T-helper 22 cell (primary cell): ENCODE data around the gene RHO.
A peak's percentile ranks its signal among the peaks of the same experiment; 100 is the strongest.
"Not testable (repeated sequence)": the region's sequence is repeated elsewhere in the genome, so short reads cannot be mapped to it uniquely, and the experiment has no call there.

Experiments used
- DNase-seq: peaks from one replicate; pipeline ENCODE4 v3.0.0-alpha.2; 2020; ENCODE audit warnings: low read depth

Gene RHO

DNA sequence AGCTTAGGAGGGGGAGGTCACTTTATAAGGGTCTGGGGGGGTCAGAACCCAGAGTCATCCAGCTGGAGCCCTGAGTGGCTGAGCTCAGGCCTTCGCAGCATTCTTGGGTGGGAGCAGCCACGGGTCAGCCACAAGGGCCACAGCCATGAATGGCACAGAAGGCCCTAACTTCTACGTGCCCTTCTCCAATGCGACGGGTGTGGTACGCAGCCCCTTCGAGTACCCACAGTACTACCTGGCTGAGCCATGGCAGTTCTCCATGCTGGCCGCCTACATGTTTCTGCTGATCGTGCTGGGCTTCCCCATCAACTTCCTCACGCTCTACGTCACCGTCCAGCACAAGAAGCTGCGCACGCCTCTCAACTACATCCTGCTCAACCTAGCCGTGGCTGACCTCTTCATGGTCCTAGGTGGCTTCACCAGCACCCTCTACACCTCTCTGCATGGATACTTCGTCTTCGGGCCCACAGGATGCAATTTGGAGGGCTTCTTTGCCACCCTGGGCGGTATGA is at the start of gene RHO:
Gene RHO (plus strand): TSS at position 51 of the 512 bp plus-strand sequence. CDS start 95 bp downstream, at position 146.
- no peak for DNase-seq

DNA sequence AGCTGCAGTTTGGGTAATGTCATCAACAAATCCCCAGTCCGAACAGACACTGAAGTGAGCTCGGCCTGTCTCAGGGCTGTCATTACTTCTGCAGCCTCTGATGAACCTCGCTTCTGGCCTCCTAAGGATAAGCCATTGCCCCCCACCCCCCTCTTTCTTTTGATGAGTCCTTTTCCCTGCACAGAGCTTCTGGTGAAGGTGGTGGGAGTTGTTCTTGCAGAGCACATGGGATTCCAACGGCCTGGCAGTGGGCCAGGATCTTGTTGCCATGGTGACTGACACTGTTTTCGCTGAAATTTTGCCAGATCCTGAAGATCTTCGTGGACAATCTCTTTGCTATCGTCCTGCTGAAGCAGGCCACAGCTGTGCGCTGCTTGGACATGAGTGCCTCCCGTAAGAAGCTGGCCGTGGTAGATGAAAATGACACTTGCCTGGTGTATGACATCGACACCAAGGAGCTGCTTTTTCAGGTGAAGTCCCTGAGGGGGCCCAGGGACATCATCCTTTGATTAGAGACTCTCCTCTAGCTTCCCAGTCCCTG is 47.1 kb upstream of the RHO start:
- DNase-seq, result not testable (repeated sequence)

DNA sequence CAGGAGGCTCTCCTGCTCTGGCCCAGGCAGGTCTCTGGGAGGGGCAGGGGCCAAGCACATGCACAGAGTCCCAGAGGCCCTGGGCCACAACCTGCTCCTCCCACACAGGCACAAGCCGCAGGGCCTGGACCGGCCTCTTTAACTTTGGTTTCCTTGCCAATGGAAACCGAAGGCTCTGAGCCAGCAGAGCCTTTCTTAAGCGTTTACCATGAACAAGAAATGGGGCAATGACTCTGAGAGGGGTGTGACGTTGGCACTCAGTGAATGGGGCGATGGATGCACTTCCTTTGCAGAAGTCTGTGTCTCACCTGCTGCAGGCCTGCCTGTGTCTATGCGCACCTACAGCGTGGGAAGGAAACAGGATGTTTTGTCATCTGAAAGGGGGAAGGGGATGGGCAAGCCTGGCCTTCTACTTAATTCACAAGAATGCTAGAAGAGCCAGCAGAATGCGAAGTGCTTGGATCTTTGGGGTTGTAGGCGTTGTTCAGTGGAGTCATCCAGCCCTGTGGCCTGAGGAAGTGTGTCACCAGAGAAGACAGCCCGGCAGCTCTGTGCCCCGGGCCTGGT is 46.6 kb upstream of the RHO start:
- DNase-seq, result peak; percentile 23

DNA sequence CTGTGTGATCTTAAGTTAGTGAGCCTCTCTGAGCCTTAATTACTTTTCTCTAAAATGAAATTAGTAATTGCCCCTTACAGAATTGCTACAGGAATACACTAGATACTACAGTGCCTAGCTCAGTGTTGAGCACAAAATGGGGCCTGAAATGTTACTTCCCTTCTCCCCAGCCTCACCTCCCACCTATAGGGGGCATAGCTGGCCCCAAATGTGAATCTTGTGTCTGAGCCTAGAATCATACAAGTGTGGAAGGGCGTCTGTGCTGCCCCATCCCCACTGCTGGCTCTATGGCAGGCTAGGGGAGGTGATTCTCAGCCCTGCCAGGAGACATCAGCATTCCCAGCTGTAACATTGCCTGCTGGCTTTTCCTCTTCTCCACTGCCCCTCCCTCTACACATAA is 45.7 kb upstream of the RHO start:
- DNase-seq, result no peak

DNA sequence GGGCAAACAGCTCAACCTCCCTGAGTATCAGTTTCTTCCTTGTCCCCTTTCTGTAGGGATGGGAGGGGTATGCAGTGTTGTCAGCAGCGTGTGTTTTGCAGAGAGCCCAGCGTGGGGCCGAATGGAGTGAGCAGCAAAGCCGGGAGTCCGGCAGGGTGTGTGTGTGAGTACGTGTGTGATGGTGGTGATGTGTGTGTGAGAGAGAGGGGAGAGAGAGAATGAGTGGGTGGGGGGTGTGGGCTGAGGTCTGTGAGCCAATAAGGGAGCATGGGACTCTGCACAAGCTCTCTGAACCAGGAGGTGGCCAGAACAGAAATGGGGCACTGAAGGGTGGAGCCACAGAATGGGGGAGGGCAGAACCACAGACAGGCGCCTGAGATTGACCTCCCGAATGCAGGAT is 44.6 kb upstream of the RHO start:
- no peak for DNase-seq

DNA sequence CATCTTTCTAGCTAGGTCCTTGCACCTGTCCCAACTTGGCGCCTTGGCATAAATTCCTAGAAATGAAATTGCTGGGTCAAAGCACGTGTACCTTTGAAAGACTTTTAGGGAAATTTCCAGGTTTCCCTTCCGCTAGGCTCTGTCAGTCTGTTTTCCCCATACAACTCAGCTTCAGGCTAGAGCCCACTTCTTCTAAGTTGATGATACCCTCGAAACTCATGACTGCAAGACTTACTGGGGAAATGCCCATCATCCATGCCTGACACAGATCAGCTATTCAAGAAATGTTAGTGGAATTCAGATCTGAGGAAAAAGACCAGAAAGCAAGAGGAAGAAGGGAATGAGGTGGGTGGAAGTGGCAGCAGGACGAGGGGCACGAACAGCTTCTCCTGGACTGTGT is 43.3 kb upstream of the RHO start:
- DNase-seq, result not testable (repeated sequence)

DNA sequence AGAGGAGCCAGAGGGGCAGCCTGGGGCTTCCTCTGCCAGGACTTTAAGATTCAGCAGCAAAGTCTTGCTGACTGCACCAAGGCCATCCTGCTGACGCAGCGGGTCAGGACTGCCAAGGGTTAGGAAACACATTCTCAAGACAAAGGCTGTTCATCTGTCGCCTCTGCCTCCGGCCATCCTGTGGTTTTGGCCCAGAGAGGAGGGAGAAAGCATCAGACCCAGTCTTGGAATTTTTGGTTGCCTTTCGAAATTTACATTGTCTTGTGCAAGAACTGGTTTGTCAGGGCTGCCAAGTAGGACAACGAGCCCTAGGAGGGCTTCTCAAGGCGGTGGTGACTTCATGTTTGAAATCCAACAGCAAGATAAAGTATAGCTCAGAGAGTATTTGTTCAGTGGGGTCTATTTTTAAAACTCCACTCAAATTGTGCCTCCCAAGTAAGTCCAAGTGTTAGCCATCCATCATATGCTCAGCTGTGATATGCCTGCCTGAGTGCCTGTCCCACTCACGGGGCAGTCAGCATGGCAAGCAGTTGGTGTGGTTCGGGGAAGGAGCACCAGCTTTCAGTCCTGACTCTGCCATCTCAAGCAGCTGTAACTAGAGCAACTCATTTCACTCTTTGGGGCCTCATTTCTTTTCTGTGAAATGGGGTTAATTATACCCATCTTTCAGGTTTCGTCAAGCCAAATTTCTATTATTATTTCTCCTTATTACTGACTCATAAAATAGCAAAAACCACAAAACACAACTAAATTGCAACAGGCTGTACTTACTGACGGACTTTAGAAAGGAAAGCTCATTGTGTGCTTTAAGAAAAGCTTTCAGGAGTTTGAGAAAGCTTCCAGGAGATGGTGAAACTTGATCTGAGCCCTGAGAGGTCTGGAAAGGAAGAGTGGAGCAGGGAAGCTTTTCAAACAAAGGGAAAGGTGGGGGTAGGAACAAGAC is 42.4 kb upstream of the RHO start:
- no peak for DNase-seq

DNA sequence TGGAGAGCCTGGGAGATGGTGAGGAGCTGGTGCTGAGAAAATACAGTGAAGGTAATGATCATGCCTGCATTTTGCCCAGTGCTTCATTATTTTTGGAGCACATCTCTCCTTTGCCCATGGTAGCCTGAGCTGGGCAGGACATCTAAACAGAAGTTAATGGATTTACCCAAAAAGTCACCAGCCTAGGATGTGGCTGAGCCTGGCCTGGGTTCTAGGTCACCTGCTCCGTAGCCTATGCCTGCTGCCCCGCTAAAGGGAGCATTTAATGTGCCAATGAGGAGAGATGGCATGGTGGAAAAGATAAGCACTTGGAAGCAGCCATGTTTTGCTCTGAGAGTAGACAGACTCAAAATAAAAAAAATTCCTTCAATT is 41.8 kb upstream of the RHO start:
- DNase-seq, result no peak

DNA sequence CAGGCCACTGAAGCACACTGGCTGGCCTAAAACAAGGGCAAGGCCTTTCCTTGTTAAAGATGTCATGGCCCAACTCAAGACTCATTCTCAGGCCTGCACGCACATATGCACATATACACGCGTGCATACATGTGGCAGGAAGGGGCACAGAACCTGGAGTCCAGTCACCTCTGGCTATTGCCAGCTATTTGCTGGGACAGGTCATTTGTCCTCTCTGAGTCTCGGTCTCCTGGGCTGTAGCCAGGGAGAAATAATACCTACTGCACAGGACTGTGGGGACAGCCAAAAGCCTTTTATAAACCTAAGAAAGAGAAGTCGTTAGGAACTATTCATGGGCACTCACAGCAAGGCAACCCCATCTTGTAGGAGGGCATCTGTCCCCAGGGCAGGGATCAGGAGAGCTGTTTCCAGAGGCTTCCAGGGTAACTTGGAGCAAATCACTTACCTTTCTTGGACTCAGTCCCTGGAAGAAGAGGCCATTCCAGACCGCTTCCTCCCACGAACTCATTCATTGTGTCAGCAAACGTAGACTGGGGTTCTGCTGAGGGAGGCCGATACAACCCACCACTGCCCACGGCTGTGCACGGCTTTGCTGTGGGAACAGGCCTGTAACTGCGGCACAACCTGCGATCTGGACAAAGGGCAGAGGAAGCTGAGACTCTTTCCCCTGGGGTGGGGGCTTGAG is 41.1 kb upstream of the RHO start:
- no peak for DNase-seq

DNA sequence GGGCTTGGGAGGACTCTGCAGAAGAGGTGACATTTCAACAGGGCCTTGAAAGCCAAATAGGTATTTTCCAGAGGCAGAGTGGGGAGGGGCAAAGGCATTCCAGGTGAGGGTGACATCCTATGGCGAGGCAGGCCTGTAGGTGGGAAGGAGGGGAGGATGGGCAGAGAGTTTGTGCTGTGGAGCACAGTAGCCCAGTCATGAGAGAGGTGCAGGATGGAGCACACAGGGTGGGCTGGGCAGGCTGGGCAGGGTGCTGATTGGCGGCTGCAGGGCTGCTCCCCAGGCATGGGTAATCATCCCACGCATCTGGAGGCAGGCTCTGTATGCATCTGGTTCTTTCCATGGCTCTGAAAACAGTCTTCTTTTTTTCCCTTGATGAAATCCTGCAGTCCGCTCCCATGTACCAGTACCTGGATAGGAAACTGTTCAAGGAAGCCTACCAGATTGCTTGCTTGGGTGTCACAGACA is 40.5 kb upstream of the RHO start:
- not testable (repeated sequence) for DNase-seq

DNA sequence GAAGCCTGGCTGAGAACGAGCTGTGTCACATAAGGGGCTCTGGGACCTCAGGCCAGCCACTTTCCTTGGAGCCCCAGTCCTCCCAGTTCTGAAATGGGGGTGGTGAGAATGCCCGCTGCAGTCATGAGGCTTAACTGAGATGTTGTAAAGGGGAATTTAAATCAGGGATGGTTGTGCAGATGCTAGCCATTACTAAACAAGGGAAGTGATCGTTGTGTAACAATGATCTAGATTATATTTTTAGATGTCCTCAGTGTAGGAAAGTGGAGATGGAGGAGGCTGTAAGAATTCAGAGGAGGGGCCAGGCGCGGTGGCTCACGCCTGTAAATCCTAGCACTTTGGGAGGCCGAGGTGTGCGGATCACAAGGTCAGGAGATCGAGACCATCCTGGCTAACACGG is 39.2 kb upstream of the RHO start:
- not testable (repeated sequence) for DNase-seq

DNA sequence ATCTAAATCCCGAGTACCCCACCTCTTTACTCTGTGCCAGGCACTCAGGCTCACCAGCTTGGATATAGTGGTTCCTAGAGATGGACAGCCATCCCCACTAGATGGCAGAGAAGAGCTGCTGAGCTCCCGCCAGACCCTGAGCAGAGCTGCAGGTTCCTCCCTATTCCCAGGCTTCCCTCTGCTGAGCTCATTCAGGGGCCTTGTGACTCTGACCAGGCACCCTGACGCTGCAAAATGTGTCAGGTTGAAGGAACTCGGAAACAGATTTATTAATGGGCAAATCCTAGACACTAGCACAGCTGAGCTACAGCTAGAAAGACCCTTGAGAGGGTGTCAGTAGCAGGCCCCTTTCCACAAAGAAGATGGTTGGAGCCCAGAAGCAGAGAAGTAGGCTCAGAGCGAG is 38.2 kb upstream of the RHO start:
- DNase-seq, result peak; percentile 12

DNA sequence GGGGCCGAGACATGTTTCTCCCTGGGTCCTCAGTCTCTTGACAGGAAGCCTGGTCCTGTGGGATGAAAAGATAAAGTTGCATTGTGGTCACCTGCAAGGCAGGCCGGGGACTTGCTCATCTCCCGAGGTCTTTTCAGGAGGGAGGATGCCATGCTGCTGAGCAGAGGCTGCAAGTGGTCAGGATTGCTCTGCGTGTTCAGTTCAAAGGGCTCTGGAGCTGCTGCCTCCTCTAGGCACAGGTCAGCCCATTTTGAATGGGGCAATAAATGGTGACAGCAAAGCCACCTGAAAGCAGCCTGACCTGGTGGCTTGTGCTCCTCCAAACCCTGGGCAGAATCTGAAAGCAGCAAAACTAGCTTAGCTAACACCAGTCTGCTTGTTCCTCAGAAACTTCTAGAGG is 37.4 kb upstream of the RHO start:
- not testable (repeated sequence) for DNase-seq

DNA sequence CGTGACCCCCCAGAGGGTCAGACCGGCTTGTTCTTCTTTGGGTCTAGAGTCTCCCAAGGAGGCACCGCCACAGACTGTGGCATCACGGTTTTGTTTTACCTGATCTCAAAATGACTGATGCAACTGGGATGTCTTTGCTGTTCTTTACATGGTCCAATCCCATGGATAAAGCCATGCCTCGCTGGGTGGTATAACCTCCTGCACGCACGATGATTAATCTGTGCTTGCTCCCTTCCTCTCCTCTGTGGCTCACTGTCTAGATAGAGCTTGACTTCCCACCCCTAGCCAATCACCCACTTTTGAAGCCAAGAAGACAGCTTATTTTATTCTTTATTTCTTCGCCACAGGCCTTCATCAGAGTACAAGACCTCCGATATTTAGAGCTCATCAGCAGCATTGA is 36.6 kb upstream of the RHO start:
- DNase-seq, result no peak

DNA sequence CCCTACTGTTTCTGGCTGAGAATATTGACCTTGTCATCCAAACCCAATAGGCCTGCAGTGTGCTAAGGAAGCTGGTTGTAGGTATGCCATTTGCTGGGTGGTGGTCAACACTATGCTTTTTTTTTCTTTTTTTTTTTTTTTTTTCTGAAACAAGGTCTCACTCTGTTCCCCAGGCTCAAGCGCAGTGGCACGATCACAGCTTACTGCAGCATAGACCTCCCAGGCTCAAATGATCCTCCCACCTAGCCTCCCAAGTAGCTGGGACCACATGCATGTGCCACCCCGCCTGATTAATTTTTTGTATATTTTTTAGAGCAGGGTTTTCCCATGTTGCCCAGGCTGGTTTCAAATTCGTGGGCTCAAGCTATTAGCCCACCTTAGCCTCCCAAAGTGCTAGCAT is 35.7 kb upstream of the RHO start:
- DNase-seq, result no peak

DNA sequence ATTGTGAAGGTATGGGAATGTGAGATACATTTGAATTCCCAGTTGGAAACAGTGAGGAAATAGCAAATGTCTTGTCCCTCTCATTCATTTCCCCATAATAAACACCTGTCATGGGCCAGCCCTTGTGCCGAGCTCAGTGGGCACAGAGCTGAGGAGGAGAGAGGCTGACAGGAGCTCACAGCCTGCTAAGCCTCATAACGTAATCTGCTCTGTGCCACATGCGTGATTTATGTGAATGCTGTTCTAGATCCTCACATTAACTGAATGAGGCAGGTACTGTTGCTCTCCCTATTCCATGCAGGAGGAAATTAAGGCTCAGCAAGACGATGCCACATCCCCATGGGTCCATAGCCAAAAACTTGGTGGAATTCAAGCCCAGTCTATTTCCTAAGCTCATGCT is 35.2 kb upstream of the RHO start:
- DNase-seq, result no peak

DNA sequence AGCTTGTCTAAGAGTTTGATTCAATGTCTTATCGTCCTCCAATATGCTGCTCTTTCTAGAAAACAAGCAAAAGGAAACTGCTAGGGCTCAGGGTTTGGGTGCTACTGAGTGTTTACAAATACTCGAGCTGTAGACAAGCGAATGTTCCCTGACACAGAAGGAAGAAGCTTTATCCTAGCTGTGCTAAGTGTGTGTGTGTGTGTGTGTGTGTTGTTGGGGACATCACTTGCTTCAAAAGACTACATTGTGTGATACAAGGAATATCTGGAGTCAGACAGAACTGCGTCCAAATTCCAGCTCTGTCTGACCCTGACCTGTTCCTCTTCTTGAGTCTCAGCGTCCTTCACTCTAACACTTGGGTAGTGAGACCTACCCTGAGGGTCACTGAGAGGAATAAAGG is 33.9 kb upstream of the RHO start:
- not testable (repeated sequence) for DNase-seq

DNA sequence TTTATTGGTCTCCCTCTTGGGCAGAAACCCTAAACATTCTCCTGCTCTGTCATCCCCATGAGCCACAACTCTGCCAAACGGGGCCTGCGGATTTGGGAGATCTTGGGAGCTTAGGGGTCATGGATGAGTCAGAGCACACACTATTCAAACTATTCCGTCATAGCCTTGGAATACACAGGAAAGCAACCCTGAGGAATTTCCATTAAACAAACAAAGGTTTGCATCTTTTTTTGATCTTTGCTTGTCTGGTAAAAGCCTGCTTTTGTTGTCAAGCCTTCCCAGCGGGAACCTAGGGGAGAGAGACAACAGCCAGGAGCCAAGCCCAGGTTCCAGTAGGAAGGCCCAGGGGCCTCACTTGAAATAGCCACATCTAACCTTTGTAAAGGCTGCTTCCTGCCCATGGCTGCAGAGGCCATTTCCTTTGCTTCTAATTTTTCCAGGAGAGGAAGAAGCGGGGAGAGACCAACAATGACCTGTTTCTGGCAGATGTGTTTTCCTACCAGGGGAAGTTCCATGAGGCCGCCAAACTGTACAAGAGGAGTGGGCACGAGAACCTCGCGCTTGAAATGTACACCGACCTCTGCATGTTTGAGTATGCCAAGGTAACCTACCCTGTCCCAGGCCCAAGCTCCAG is 33.3 kb upstream of the RHO start:
- not testable (repeated sequence) for DNase-seq

DNA sequence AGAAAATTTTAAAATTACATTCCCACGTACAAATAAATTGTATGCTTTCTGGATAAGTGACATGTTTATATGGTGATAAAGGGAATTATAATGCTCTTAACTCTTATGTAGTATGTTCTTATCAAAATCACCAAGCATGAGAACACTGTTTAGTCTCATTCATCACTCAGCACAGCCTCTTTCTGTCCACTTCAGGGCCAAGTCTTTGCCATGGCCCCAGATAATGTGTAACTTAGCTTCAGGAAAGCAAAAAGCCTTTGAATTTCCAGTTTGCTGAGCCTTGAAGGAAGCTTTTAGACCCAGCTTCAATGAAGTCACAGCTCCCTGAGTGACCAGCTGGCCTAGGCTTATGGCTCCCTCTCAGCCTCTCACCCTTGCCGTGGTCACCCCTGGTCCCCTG is 30.6 kb upstream of the RHO start:
- not testable (repeated sequence) for DNase-seq

DNA sequence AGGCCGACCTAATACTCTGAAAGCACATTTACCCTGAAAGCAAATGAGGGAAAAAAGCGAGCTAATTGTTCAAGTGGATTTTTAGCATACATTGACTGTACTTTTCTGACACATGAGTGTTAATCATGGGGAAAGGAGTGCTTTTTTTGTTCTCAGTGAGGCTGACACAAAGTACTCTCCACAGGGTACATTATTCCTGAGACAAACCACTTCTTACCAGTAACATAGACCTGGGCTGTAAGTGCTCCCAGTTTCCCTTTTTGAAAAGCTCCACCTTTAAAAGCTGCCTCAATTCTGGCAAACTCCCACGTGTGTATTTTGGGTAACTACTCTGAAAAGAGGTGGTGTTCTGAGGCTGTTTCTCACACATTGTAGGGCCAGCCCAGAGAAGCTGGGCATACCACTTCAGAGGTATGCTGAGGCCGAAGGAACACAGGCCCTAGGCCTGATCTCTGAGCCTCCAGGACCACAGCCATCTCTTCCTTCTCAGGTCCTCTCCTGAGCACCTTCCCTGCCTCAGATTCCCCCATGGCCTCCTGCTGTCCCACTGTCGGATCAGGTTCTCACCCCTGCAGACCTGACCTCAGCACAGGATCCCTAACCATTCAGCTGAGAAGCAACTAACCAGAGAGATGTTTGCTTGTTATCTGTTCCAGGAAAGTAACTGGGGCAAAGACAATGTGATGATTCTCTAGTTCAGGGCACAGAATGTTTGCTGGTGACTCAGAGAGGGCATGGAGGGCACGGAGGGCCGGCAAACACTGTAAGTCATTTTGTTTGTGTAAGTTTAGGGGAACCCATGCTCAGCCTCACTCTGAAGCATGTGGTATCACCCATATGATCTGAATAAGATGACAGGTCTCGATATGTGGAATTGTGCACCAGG is 29.6 kb upstream of the RHO start:
- DNase-seq, result not testable (repeated sequence)
